WTC11 (cell line): ENCODE results near the gene GLO1. TPM values are rescaled to one million over a fixed set of nuclear protein-coding genes. Genes with fewer than 3 reads are reported as not detected.

ENCODE experiments used
- ATAC-seq: fragments of 200-7000 bp; cut with Tn5 transposase; 2 replicates; pipeline ENCODE4 v1.10.0; 2021; ENCODE audit warnings: mild to moderate bottlenecking, moderate library complexity
- CTCF ChIA-PET: fragments of 300-600 bp; sonication (Branson Sonifier 250); formaldehyde crosslinking; loops from one replicate; lab custom pipeline; 2021; ENCODE audit warnings: antibody characterized with exemption; lab: Charles Lee
- POLR2A ChIA-PET: fragments of 350-600 bp; sonication (Branson Sonifier 250); formaldehyde crosslinking; loops from one replicate; lab custom pipeline; 2021; ENCODE audit warnings: antibody characterized with exemption; lab: Charles Lee
- DNase-seq: peaks from one replicate; pipeline ENCODE4 v3.0.0; 2021; ENCODE audit warnings: low spot score
- H3K27ac Mint-ChIP-seq: 2 replicates; pipeline ENCODE4 v1.8.0; 2021; ENCODE audit warnings: mixed read lengths
- H3K27me3 Mint-ChIP-seq: 2 replicates; pipeline ENCODE4 v1.8.0; 2021; ENCODE audit warnings: low read depth, mild to moderate bottlenecking, moderate library complexity, mixed read lengths
- H3K36me3 Mint-ChIP-seq: 2 replicates; pipeline ENCODE4 v1.8.0; 2021; ENCODE audit warnings: mixed read lengths
- H3K4me1 Mint-ChIP-seq: 2 replicates; pipeline ENCODE4 v1.8.0; 2022; ENCODE audit warnings: mixed read lengths
- H3K4me3 Mint-ChIP-seq: 2 replicates; pipeline ENCODE4 v1.8.0; 2021; ENCODE audit warnings: mild to moderate bottlenecking, moderate library complexity, mixed read lengths
- H3K9me3 Mint-ChIP-seq: 2 replicates; pipeline ENCODE4 v1.8.0; 2021; ENCODE audit warnings: mixed read lengths
- AFF4 ChIP-seq: sonication (generic); formaldehyde crosslinking; IDR thresholded peaks from 2 replicates; pipeline ENCODE4 v1.8.1; 2023; ENCODE audit warnings: mild to moderate bottlenecking, missing genetic modification reagents, borderline replicate concordance
- ATF2 ChIP-seq: sonication (generic); formaldehyde crosslinking; IDR thresholded peaks from 2 replicates; pipeline ENCODE4 v1.8.1; 2022; ENCODE audit warnings: low read depth, missing genetic modification reagents, borderline replicate concordance
- ATF3 ChIP-seq: sonication (generic); formaldehyde crosslinking; conservative IDR thresholded peaks from 2 replicates; pipeline ENCODE4 v1.8.1; 2022; ENCODE audit warnings: mild to moderate bottlenecking, missing genetic modification reagents
- ATF6 ChIP-seq: sonication (generic); formaldehyde crosslinking; IDR thresholded peaks from 2 replicates; pipeline ENCODE4 v1.8.1; 2023; ENCODE audit warnings: mild to moderate bottlenecking, missing genetic modification reagents
- CBFB ChIP-seq: sonication (generic); formaldehyde crosslinking; IDR thresholded peaks from 2 replicates; pipeline ENCODE4 v1.8.1; 2022; ENCODE audit warnings: mild to moderate bottlenecking, low read depth, missing genetic modification reagents
- CREB1 ChIP-seq: sonication (generic); formaldehyde crosslinking; IDR thresholded peaks from 2 replicates; pipeline ENCODE4 v1.8.0; 2023; ENCODE audit warnings: mild to moderate bottlenecking, missing genetic modification reagents
- CREM ChIP-seq: sonication (generic); formaldehyde crosslinking; IDR thresholded peaks from 2 replicates; pipeline ENCODE4 v1.8.1; 2022; ENCODE audit warnings: mild to moderate bottlenecking, missing genetic modification reagents, moderate library complexity
- CTCF ChIP-seq: fragments of 200-600 bp; IDR thresholded peaks from 2 replicates; pipeline ENCODE4 v1.8.0; 2022; ENCODE audit warnings: antibody characterized with exemption
- E2F5 ChIP-seq: sonication (generic); formaldehyde crosslinking; IDR thresholded peaks from 2 replicates; pipeline ENCODE4 v1.8.1; 2022; ENCODE audit warnings: mild to moderate bottlenecking, moderate library complexity, missing genetic modification reagents
- EMX1 ChIP-seq: fragments of 250-450 bp; sonication (Bioruptor Pico); IDR thresholded peaks from 2 replicates; pipeline ENCODE4 v1.8.0; 2021; ENCODE audit warnings: mild to moderate bottlenecking
- FOXJ3 ChIP-seq: sonication (generic); formaldehyde crosslinking; IDR thresholded peaks from 2 replicates; pipeline ENCODE4 v1.9.0; 2021; ENCODE audit warnings: missing genetic modification reagents, mild to moderate bottlenecking, borderline replicate concordance
- HMGXB4 ChIP-seq: sonication (generic); formaldehyde crosslinking; IDR thresholded peaks from 2 replicates; pipeline ENCODE4 v1.8.1; 2023; ENCODE audit warnings: mild to moderate bottlenecking, moderate library complexity, missing genetic modification reagents
- IRF2 ChIP-seq: sonication (generic); formaldehyde crosslinking; IDR thresholded peaks from 2 replicates; pipeline ENCODE4 v1.8.0; 2022; ENCODE audit warnings: low read depth, missing genetic modification reagents, borderline replicate concordance
- MYBL2 ChIP-seq: sonication (generic); formaldehyde crosslinking; IDR thresholded peaks from 2 replicates; pipeline ENCODE4 v1.8.1; 2023; ENCODE audit warnings: mild to moderate bottlenecking, moderate library complexity, missing genetic modification reagents
- NR2C2 ChIP-seq: sonication (generic); formaldehyde crosslinking; IDR thresholded peaks from 2 replicates; pipeline ENCODE4 v1.8.0; 2022; ENCODE audit warnings: mild to moderate bottlenecking, missing genetic modification reagents
- NR3C1 ChIP-seq: sonication (generic); formaldehyde crosslinking; conservative IDR thresholded peaks from 2 replicates; pipeline ENCODE4 v1.8.1; 2023; ENCODE audit warnings: low read depth, mild to moderate bottlenecking, missing genetic modification reagents
- OVOL2 ChIP-seq: fragments of 250-450 bp; sonication (Bioruptor Pico); IDR thresholded peaks from 2 replicates; pipeline ENCODE4 v1.9.0; 2021; ENCODE audit warnings: mild to moderate bottlenecking, borderline replicate concordance
- SMAD4 ChIP-seq: sonication (generic); formaldehyde crosslinking; IDR thresholded peaks from 2 replicates; pipeline ENCODE4 v1.8.0; 2022; ENCODE audit warnings: mild to moderate bottlenecking, missing genetic modification reagents
- SP1 ChIP-seq: sonication (generic); formaldehyde crosslinking; conservative IDR thresholded peaks from 2 replicates; pipeline ENCODE4 v1.8.1; 2022; ENCODE audit warnings: missing genetic modification reagents
- USF2 ChIP-seq: sonication (generic); formaldehyde crosslinking; IDR thresholded peaks from 2 replicates; pipeline ENCODE4 v1.8.1; 2023; ENCODE audit warnings: mild to moderate bottlenecking, missing genetic modification reagents, moderate library complexity
- ZNF138 ChIP-seq: sonication (generic); formaldehyde crosslinking; conservative IDR thresholded peaks from 2 replicates; pipeline ENCODE4 v1.8.1; 2022; ENCODE audit warnings: mild to moderate bottlenecking, moderate library complexity, missing genetic modification reagents
- ZNF423 ChIP-seq: fragments of 250-450 bp; sonication (Bioruptor Pico); IDR thresholded peaks from 2 replicates; pipeline ENCODE4 v2.1.2; 2022; ENCODE audit warnings: mild to moderate bottlenecking, moderate library complexity
- total RNA-seq: library from RNA; stranded (reverse); gene quantifications from 3 replicates; pipeline ENCODE4 v1.2.3, GENCODE V29; 2021

Gene GLO1
- total RNA-seq, 1 experiment from 2014 or later: 147 TPM

GRCh38 chr6:38697846-38698245 lies 5.1 kb downstream of the GLO1 start:
- ChIA-PET POLR2A (no interaction called here), CTCF (no interaction called here)
- H3K4me3 Mint-ChIP-seq: no peak overlapping the region
- peaks cover 38% of the 10 kb centered on the region for H3K9me3 Mint-ChIP-seq
- TF ChIP-seq SMAD4 (CRISPR knock-in tag) (no peak), USF2 (CRISPR knock-in tag) (no peak), ZNF138 (CRISPR knock-in tag) (no peak), CBFB (CRISPR knock-in tag) (no peak)
- peaks cover 10% of the 10 kb centered on the region for H3K4me1 Mint-ChIP-seq
- no peak for DNase-seq
- peaks cover 3% of the 10 kb centered on the region for H3K27me3 Mint-ChIP-seq
- H3K36me3 Mint-ChIP-seq: peaks cover 49% of the 10 kb centered on the region
- no peak overlapping the region for H3K27ac Mint-ChIP-seq
- ATAC-seq: no peak

- H3K4me3 Mint-ChIP-seq: no peak overlapping the region
- H3K27me3 Mint-ChIP-seq: peaks cover 3% of the 10 kb centered on the region
- no peak overlapping the region for H3K27ac Mint-ChIP-seq
- DNase-seq: no peak
- CTCF ChIA-PET: no interaction called here
- H3K4me1 Mint-ChIP-seq: no peaks in the 10 kb centered on the region
- no peak for ATAC-seq
- H3K9me3 Mint-ChIP-seq: peaks cover 34% of the 10 kb centered on the region
- TF ChIP-seq IRF2 (CRISPR knock-in tag) (no peak), USF2 (CRISPR knock-in tag) (no peak), ZNF423 (CRISPR knock-in tag) (no peak), FOXJ3 (CRISPR knock-in tag) (no peak), EMX1 (CRISPR knock-in tag) (no peak), MYBL2 (CRISPR knock-in tag) (no peak), ATF6 (no peak), CREB1 (no peak), SP1 (no peak), ATF3 (no peak), HMGXB4 (CRISPR knock-in tag) (no peak), OVOL2 (CRISPR knock-in tag) (no peak), CREM (CRISPR knock-in tag) (no peak), NR3C1 (CRISPR knock-in tag) (no peak), E2F5 (CRISPR knock-in tag) (no peak), ATF2 (no peak), NR2C2 (CRISPR knock-in tag) (no peak), CTCF (no peak), AFF4 (CRISPR knock-in tag) (no peak)
- peaks cover 37% of the 10 kb centered on the region for H3K36me3 Mint-ChIP-seq
- POLR2A ChIA-PET: no interaction called here
Observed at GRCh38 chr6:38696345-38696744, 6.6 kb downstream of the GLO1 start.
